ENCODE measurements around the gene CKMT2. TPM values are rescaled to one million over a fixed set of nuclear protein-coding genes. Genes with fewer than 3 reads are reported as not detected.

Gene CKMT2
- total RNA-seq: 1.6 TPM in 1 of 2 replicates, not detected in the other

DNA sequence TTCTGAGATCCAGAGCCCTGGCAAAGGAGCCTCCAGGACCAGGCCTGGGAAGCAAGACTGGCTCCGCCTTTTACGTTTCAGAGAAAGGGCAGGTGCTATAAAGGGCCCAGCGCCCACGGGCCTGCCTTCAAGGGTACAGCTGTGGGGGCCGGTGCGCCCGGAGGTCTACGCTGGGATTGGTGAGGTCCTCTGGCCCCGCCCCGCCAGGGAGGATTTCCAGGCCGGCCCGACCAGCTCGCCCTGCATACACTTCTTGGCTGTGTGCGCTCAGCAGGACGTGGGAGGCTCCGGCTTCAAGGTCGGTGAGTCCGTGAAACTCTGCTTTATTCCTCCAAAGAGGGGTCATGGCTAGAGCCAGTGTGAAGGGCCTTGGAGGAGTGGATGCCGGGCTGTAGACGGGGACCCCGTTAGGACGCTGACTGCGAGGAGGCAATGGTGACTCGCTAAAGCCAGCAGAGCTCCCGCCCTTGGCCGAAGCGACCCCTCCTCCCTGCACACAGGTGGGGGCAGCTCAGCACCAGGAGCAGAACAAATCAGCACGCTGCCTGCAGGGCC is at the start of gene CKMT2:
TSS of gene CKMT2 (plus strand) at position 243 of the 555 bp plus-strand sequence. CDS start 17,811 bp downstream, outside the sequence.

DNA sequence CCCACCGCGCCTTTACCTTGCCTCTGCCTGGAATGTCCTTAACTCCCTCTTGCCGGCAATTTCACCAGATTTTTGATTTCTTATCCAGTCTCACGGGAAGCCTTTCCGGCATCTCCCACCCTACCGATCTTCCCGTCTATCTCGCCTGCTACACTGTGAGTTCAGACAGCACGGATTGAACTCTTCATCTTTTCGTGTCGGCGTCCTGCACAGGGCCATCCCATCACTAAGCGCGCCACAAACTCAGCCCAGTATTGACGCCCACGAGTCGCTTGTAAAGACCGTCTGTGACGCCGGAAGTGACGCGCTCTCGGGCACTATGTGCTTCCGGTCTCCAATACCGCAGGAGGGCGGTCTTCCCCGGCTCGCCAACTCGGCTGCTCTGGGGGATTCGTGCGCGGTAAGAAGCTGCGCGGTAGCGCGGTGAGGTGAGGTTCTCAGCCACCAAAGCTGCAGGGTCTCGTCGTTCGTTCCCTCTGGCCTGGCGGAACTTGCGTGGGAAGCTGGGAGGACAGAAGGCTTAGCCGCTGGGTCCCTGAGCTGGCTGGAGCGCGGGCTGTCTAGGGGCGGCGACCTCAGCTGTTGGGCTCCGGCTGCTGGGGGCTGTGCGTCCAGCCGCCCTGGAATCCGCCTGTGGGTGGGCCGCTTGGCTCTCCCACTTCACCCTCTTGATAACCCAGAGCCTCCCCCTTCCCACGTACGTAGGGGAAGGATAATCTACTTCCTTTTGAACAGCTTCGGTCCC is 68.3 kb downstream of the CKMT2 start, which contains the start of gene ZCCHC9:
TSS of gene ZCCHC9 (plus strand) at position 317 of the 745 bp plus-strand sequence. CDS start 3,171 bp downstream, outside the sequence.

Other genes starting within 250 kb of the CKMT2 start
- 18.6 and 20.6 TPM in 2 replicates for gene ZCCHC9, start 68.3 kb downstream of the CKMT2 start, total RNA-seq
- not detected in 2 replicates for gene ACOT12, start 160.8 kb downstream of the CKMT2 start, total RNA-seq

Measured in epithelial cell of alveolus of lung (primary cell).